Stimulated activated CD8-positive, alpha-beta memory T cell treated with anti-CD3 and anti-CD28 coated beads, Interleukin-4, amount 100 ng/mL, for 24 hours (primary cell): ENCODE results near the gene MAP3K5.

ENCODE experiments used
- DNase-seq: peaks from one replicate; pipeline ENCODE4 v3.0.0-alpha.2; 2020; ENCODE audit warnings: low read depth

The MAP3K5 gene

GRCh38 chr6:136571065-136571464 is 221.2 kb downstream of the MAP3K5 start:
- DNase-seq = no peak

DNA sequence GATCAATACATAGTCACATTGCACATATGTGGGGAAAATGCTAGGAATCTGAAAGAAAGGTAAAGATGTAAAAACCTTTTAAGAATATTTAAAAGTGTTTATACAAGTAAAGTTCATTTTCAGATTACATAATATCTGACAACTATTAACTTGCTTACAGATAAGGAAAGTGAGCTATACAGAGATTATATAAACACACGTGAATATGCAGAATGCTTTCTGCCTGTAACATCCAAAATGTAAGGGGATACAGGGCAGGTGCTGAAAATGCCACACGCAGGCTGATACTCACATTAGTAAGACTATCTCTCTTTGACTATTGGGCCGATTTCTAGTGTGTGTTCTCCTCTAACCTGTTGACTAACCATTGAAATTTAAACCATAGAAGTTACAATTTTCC is 224.1 kb downstream of the MAP3K5 start:
- DNase-seq = no peak

DNA sequence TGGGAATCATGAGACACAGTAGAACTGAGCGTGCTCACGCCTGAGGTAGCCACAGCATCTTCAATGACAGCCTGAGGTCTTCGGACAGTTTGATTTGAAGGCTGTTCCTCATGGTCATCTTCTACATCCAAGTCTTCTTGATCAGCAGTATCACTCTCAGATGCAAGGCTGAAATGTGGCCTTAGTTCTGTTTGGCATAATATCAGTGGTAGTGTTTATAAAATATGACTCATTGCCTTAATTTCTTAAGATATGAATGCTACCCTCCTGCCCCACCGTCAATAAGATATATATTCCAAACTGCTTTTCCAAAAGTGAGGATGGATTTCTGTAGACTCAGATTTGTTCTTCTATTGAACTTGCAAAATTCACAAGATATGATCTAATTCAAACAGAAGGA is 224.6 kb downstream of the MAP3K5 start:
- no peak for DNase-seq

DNA sequence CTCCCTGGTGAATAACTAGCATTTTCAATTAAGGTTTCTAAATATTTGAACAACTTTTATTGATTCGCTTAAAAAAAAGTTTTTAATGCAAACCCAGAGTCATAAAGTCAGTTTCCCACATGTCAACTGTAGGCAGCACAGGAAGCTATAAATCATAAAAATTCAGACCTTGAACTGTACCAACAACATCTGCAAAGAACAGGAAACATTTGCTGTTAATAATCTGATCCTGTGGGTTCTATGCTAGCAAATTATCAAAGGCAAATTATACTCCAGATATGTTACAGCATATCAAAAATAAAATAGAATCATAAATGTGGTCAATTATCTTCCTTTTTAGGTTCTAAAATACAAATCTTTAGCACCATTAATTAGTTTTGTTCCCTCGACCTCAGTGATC is 225.4 kb downstream of the MAP3K5 start:
- DNase-seq = no peak

DNA sequence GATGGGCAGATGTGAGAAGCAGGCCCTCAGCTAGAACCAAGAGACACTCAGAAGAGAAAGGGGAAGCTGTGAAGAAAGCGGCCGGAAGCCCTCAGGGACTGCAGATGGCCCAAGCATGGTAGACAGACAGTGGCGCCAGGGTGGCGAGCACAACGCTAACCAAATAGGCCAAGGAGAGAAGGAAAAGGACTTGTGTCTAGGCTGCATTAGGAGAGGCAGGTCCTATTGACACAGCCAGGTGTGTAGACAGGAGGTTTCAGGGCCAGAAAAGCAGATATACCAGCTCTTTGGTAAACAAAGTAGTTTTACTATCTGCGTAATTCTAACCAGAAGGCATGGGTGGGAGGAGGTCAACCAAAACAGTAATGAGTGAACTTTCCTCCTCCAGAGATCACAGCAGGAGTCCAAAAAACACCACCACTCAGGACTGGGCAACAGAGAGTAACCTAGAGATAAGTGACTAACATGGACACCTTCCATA is 226.2 kb downstream of the MAP3K5 start:
- no peak for DNase-seq

GRCh38 chr6:136564180-136564579 is 228.1 kb downstream of the MAP3K5 start:
- no peak for DNase-seq

- DNase-seq = no peak
These were observed 228.7 kb downstream of the MAP3K5 start for GRCh38 chr6:136563386-136564152.

GRCh38 chr6:136562211-136562610 is 230.1 kb downstream of the MAP3K5 start:
- DNase-seq = no peak

DNA sequence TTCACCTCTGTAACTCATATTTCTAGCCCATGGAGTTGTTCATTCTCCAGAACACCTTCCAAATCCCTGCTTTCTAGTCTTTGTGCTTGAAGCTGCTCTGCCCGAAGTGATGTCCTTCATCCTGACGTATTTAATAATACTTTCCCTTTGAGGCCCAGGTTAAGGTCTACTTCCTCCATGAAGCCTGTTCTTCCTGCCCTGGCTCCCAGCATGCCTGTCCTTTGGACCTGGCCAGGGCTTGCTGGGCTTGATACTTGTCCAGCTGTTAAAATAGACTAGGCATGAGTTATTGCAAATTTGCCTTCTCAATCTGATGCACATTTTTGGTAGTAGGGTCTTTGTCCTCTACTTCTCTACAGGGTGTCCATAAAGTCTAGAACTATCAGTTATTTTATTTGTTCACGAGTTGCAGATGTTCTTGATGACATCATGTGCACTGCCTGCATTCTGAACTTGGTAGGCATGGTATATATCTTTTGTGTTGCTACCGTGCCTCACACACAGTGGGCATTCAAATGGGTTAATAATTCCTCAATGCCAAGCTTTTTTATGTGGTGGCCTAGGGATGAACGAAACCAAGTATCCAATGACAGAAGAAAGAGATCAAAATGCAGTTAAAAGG is 239.0 kb downstream of the MAP3K5 start:
- DNase-seq = no peak

- no peak for DNase-seq
These were observed 240.2 kb downstream of the MAP3K5 start for GRCh38 chr6:136552054-136552453.

DNA sequence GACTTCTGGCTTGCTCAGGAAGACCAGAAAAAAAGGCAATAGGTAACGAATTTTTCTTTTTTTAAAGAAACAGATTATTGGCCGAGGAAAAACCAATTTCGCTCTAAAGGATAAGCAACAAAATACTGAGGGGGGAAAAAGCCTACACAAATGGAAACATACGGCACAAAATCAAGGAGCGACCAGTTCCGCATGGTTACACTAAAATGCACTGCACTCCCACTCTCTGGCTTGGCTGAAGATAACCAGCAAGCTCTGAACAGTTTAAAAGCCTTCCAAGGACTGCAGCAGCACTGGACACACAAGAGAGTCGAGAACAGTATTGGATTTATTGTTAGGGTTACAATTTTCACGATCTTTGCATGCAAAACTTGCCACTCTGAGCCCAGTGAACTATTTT is 241.2 kb downstream of the MAP3K5 start:
- no peak for DNase-seq

GRCh38 chr6:136550330-136551071 is 241.8 kb downstream of the MAP3K5 start, which contains the start of gene MAP7:
MAP7 (minus strand) TSS chr6:136550422; CDS start chr6:136550408, 14 bp downstream.
- DNase-seq = peak; percentile 35

DNA sequence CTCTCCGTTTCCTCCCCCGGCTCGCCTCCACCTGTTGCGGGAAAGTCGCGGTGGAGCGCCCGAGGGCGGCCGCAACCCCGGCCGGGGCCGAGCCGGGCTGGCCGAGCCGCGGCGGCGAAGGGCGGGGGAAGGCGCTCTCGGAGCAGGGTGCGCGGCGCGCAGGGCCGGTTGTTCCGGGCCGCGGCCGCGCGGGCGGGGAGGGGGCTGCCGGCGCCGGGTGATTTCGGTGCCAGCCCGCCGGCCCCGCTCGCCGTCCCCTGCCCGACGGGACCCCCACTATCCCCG is 242.3 kb downstream of the MAP3K5 start:
- no peak for DNase-seq

DNA sequence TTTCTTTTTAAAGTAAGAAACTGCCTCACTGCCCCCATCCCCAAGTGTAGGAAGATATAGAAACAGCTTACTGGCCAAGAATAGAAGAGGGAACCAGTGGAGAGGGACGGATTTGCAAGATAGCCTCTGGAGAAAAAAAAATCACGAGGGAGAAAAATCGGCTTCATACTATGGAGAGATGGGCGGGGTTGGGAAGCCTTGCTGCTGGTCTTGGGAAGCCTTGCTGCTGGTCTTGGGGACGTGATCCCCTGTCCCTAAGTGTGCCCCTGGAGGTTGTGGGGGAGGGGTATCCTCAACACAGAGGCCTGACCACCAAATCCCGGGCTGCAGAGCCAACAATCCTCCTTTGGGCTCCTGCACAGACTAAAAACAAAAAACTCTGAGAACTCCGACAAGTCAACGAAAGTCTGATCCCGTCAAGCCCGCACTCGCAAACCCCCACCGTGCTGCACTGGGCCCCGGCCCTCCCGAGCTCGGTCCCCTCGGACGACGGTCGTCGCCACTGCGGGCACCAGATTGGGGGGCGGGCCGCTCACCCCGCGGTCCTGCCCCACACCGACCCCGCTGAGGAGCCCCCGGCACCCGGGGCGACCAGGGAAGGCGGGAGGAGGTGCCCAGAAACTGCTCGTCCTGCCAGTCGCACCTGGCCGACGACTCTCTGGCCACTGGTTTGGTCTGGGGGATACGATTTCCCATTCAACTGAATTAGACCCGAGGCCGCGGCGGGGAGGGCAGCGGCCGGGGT is 242.8 kb downstream of the MAP3K5 start:
- no peak for DNase-seq

GRCh38 chr6:136548582-136549299 is 243.5 kb downstream of the MAP3K5 start:
- DNase-seq = no peak

DNA sequence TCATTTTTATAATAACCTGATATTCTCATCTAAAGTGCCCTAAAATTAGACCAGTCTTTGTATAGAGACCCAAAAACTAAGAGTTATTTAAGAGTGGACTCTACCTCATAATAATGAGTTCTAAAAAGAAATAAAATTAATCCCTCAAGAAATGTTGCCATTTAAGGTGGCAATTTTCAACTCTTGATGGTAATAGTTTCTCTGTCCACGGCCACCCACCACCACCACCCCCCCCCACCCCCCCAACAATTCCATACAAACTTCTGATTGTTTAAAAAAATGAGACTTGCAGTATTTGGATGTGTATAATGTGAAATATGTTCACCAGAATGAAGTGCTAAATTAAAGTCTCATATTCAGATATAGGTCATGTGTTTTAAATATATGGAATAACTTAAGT is 244.4 kb downstream of the MAP3K5 start:
- DNase-seq = no peak

DNA sequence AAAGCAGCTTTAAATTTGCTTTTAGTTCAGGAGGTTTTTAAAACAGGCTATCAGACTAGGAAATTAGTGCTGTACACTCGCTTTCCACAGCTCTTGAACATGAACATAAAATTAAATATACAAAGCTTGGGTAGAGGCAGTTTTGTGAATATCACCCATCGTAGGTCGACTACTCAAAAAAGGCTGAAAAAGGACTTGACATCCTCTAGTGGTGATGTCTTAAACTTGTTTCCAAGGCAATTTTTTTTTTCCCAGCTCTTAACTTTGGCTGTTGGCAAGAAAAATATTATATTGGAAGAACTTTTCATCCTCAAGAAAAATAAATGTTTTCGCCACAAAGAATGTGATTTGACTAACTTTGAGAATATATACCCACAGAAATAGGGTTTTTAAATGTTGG is 244.9 kb downstream of the MAP3K5 start:
- DNase-seq = no peak

GRCh38 chr6:136546331-136546730 is 245.9 kb downstream of the MAP3K5 start:
- DNase-seq = no peak

- no peak for DNase-seq
These were observed 248.0 kb downstream of the MAP3K5 start for GRCh38 chr6:136544326-136544725.

DNA sequence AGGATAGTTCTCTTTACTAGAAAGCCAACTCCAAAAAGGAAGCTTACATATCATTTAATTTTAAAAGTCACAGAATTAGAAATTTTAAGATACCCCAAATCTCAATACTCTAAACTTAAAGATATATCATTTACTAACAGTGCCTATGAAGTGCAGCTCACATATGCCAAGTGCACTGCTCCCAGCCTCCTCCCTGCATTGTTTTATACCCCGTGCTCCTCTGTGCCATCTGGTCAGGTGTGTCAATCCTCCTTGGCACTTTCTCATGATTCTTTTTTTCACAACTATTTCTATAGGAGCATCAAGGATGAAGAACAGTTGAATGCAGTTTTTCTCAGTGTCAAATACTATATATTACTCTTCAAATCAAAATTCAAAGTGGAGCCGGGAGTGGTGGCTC is 250.9 kb downstream of the MAP3K5 start:
- DNase-seq = no peak

GRCh38 chr6:136539967-136540652 is 252.2 kb downstream of the MAP3K5 start:
- no peak for DNase-seq
